A673 (cell line): ENCODE data around the gene LYSMD1. TPM values are rescaled to one million over a fixed set of nuclear protein-coding genes. Genes with fewer than 3 reads are reported as not detected.

Source experiments
- Bru-seq: library from RNA; stranded (reverse); fragments of 400-500 nt; gene quantifications from one replicate; lab custom pipeline; 2021; lab: Mats Ljungman, UMichigan
- BruChase-seq, 2 experiments: library from RNA; stranded (reverse); fragments of 400-500 nt; gene quantifications; one replicate each; lab custom pipeline; 2021; lab: Mats Ljungman, UMichigan
- BruUV-seq: library from RNA; stranded (reverse); fragments of 400-500 nt; replicated peaks from 2 replicates; lab custom pipeline; 2021; lab: Mats Ljungman, UMichigan
- CTCF ChIA-PET: fragments of 300-600 bp; sonication (Branson Sonifier 250); formaldehyde crosslinking; loops from one replicate; lab custom pipeline; 2022; ENCODE audit warnings: antibody characterized with exemption; lab: Charles Lee
- POLR2A ChIA-PET: fragments of 300-600 bp; sonication (Branson Sonifier 250); formaldehyde crosslinking; loops from one replicate; lab custom pipeline; 2022; ENCODE audit warnings: antibody characterized with exemption; ENCODE audit not compliant: low non-redundant PET; lab: Charles Lee
- DNase-seq: peaks from one replicate; pipeline ENCODE4 v3.0.0-alpha.2; 2015; ENCODE audit warnings: low spot score
- H3K27ac ChIP-seq: fragments of 200-600 bp; sonication (generic); 2 replicates; pipeline ENCODE4 v1.5.1; 2016; ENCODE audit warnings: mixed run types, low read depth, mild to moderate bottlenecking, mixed read lengths, antibody characterized with exemption, low read length; ENCODE audit not compliant: poor library complexity, severe bottlenecking
- H3K27me3 ChIP-seq: fragments of 200-600 bp; sonication (generic); replicated peaks from 2 replicates; pipeline ENCODE4 v1.6.1; 2017; ENCODE audit warnings: mixed run types, low read depth, mild to moderate bottlenecking, mixed read lengths, antibody characterized with exemption, low read length; ENCODE audit not compliant: insufficient read depth, poor library complexity
- H3K36me3 ChIP-seq: fragments of 200-600 bp; sonication (generic); 2 replicates; pipeline ENCODE4 v1.6.1; 2016; ENCODE audit warnings: mixed run types, mild to moderate bottlenecking, mixed read lengths, antibody characterized with exemption, low read length; ENCODE audit not compliant: insufficient read depth, poor library complexity, severe bottlenecking
- H3K4me1 ChIP-seq: fragments of 200-600 bp; sonication (generic); 2 replicates; pipeline ENCODE4 v1.6.1; 2017; ENCODE audit warnings: mixed run types, mild to moderate bottlenecking, mixed read lengths, antibody characterized with exemption, low read length; ENCODE audit not compliant: insufficient read depth, poor library complexity, severe bottlenecking
- H3K4me3 ChIP-seq: fragments of 200-600 bp; sonication (generic); 2 replicates; pipeline ENCODE4 v1.5.1; 2016; ENCODE audit warnings: low read depth, mixed run types, mild to moderate bottlenecking, mixed read lengths, low read length; ENCODE audit not compliant: poor library complexity, severe bottlenecking
- H3K9me3 ChIP-seq: fragments of 200-600 bp; sonication (generic); 2 replicates; pipeline ENCODE4 v1.6.1; 2016; ENCODE audit warnings: mixed run types, low read depth, mild to moderate bottlenecking, mixed read lengths, antibody characterized with exemption, low read length; ENCODE audit not compliant: poor library complexity, severe bottlenecking
- CTCF ChIP-seq: fragments of 300-800, 200-600 bp; sonication (generic); conservative IDR thresholded peaks from 2 replicates; pipeline ENCODE4 v1.5.1; 2017; ENCODE audit warnings: low read depth, mild to moderate bottlenecking, antibody characterized with exemption, low read length, moderate library complexity, mixed read lengths
- EZH2 ChIP-seq: fragments of 200-600 bp; sonication (generic); IDR thresholded peaks from 2 replicates; pipeline ENCODE4 v1.6.1; 2017; ENCODE audit warnings: borderline replicate concordance, low read depth, mild to moderate bottlenecking, mixed read lengths, antibody characterized with exemption, low read length; ENCODE audit not compliant: poor library complexity, severe bottlenecking
- intact Hi-C: fragments of 100-400 bp; cut with micrococcal nuclease; formaldehyde crosslinking; loops from one replicate; pipeline ENCODE4 v1.10.0; 2022; ENCODE audit not compliant: unreplicated experiment
- long read RNA-seq: library from polyadenylated mRNA; stranded (forward); transcript quantifications from one replicate; pipeline ENCODE4 v2.0.0, GENCODE V29; 2022
- total RNA-seq: library from RNA; stranded (reverse); gene quantifications from 2 replicates; pipeline ENCODE4 v1.2.3, GENCODE V29; 2021

Gene LYSMD1, protein sequence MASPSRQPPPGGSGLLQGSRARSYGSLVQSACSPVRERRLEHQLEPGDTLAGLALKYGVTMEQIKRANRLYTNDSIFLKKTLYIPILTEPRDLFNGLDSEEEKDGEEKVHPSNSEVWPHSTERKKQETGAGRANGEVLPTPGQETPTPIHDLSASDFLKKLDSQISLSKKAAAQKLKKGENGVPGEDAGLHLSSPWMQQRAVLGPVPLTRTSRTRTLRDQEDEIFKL
- total RNA-seq (7.7 and 8.1 TPM in 2 replicates), Bru-seq, nascent RNA (percentile 66 among the genes with signal in this experiment), BruChase-seq, experiment 1, labeled RNA remaining after a 2-hour chase (percentile 77 among the genes with signal in this experiment), BruChase-seq, experiment 2, labeled RNA remaining after a 6-hour chase (percentile 72 among the genes with signal in this experiment)
- long read RNA-seq, partial matches to known transcripts, result 0 of 1 reads
- long read RNA-seq, other reads (novel, unspliced or antisense), result 1 of 1 reads

DNA sequence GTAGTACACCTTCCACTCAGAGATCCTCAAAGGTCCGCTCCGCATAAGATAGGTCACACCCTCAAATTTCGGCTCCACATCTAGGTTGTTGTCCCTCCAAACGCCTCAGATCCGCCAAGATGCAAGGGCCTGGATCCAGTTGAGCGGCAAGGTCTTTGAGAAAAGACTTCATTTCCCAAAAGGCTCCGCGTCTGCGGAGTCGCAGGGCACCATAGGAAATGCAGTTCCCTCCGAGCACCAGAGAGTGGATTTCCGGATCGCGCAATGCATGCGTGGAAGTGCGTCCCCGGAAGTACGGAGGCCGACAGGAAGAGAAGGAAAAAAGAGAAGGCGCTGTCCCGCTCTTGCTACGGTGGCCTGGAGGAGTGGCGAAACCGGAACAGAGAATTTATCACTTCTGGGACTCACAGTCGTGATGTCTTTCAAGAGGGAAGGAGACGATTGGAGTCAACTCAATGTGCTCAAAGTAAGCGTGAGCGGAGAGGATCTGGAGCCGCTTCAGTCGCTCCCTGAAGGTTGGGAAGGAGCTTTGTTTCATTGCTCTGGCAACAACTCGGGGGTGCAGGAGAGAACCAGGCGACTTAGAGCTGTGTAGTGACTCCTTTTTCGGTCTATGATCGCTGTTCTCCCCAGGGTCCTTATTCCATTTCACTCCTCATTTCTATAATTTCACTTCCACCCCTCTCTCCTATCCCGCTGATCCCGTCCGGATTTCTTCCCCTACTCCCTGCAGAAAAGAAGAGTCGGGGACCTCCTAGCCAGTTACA is at the start of gene LYSMD1, which contains the start of gene SCNM1:
Gene LYSMD1 (minus strand): TSS at position 165 of the 767 bp plus-strand sequence. CDS start 644 bp downstream, outside the sequence.
Gene SCNM1 (plus strand): TSS at position 407 of the 767 bp plus-strand sequence. CDS start 9 bp downstream, at position 416.
- H3K4me1 ChIP-seq, result peaks cover 13% of the 10 kb centered on the region
- no peaks in the 10 kb centered on the region for H3K27me3 ChIP-seq
- DNase-seq, result peak; percentile 100
- intact Hi-C loops, result no loop called here
- ChIA-PET POLR2A (no interaction called here), CTCF (interaction anchor here (0.5 to 1.6 kb wide), 2 partner anchors 66 to 116 kb away, joined by 3 to 9 read pairs; no protein-coding TSS in a partner anchor)
- H3K27ac ChIP-seq, result peak within 1 kb of the TSS; percentile 81
- peaks cover 23% of the 10 kb centered on the region for H3K36me3 ChIP-seq
- TF ChIP-seq EZH2 (no peak), CTCF (no peak)
- no peaks in the 10 kb centered on the region for H3K9me3 ChIP-seq
- BruUV-seq, result TSS peak; percentile 77
- H3K4me3 ChIP-seq, result peak within 1 kb of the TSS; percentile 73

- no peaks in the 10 kb centered on the region for H3K9me3 ChIP-seq
- no peak overlapping the region for H3K4me3 ChIP-seq
- no peak overlapping the region for H3K27ac ChIP-seq
- POLR2A ChIA-PET, result no interaction called here
- CTCF ChIA-PET, result no interaction called here
- no TSS peak for BruUV-seq
- H3K4me1 ChIP-seq, result no peaks in the 10 kb centered on the region
- H3K27me3 ChIP-seq, result no peaks in the 10 kb centered on the region
- TF ChIP-seq EZH2, result no peak
- TF ChIP-seq CTCF, result no peak
- peaks cover 9% of the 10 kb centered on the region for H3K36me3 ChIP-seq
- intact Hi-C loops, result no loop called here
- no peak for DNase-seq
These were observed 47.9 kb upstream of the LYSMD1 start for GRCh38 chr1:151213560-151213959.
